Liver (tissue), 3 donors: ENCODE results near the gene GSTO2.

Experiments used
- ATF3 ChIP-seq: IDR thresholded peaks from 2 replicates; pipeline ENCODE4 v1.6.1; 2016; ENCODE audit warnings: antibody characterized with exemption
- CTCF ChIP-seq: fragments of 150-350 bp; IDR thresholded peaks from 2 replicates; pipeline ENCODE4 v1.5.1; 2017; ENCODE audit warnings: improper control_type of control experiment, low read depth, low read length; ENCODE audit not compliant: missing input control
- GABPA ChIP-seq, 2 donors: IDR thresholded peaks in 1 of 2; conservative IDR thresholded peaks in 1 of 2; 2 replicates each; pipeline ENCODE4 v1.6.1; 2016; ENCODE audit warnings: antibody characterized with exemption in 2 of 2, mild to moderate bottlenecking in 1 of 2, moderate library complexity in 1 of 2
- MAX ChIP-seq: IDR thresholded peaks from 2 replicates; pipeline ENCODE4 v1.6.1; 2016; ENCODE audit warnings: antibody characterized with exemption
- NR2F2 ChIP-seq: IDR thresholded peaks from 2 replicates; pipeline ENCODE4 v1.6.1; 2016; ENCODE audit warnings: antibody characterized with exemption
- RAD21 ChIP-seq, 2 donors: IDR thresholded peaks; 2 replicates each; pipeline ENCODE4 v1.6.1; 2016; ENCODE audit warnings: antibody characterized with exemption in 2 of 2, mild to moderate bottlenecking in 2 of 2
- REST ChIP-seq: IDR thresholded peaks from 2 replicates; pipeline ENCODE4 v1.6.1; 2016; ENCODE audit warnings: antibody characterized with exemption, mild to moderate bottlenecking
- RXRA ChIP-seq, 2 donors: IDR thresholded peaks; 2 replicates each; pipeline ENCODE4 v1.6.1; 2017 to 2018; ENCODE audit warnings: antibody characterized with exemption in 2 of 2, mild to moderate bottlenecking in 1 of 2
- ZBTB33 ChIP-seq: IDR thresholded peaks from 2 replicates; pipeline ENCODE4 v1.6.1; 2016; ENCODE audit warnings: antibody characterized with exemption
- donor health status: healthy.
- donor health status: healthy.

GRCh38 chr10:104296687-104297436, 27.9 kb downstream of the GSTO2 start:
- no peak for TF ChIP-seq NR2F2
- no peak for TF ChIP-seq CTCF
- no peak for TF ChIP-seq REST
- no peak for TF ChIP-seq RXRA (IDR thresholded peaks at IDR 0.05)
- TF ChIP-seq RAD21 (IDR thresholded peaks at IDR 0.05): no peak
- TF ChIP-seq ATF3: no peak
- TF ChIP-seq ZBTB33: no peak
- TF ChIP-seq MAX: no peak
- TF ChIP-seq GABPA (IDR thresholded peaks at IDR 0.05 in 1 of 2, conservative IDR thresholded peaks at IDR 0.05 in 1 of 2): no peak
